GM20431 (cell line): ENCODE results near the gene PLXNA2.

Source experiments
- in situ Hi-C: fragments of 300-500 bp; cut with MseI, MboI; formaldehyde crosslinking; loops from one replicate; pipeline ENCODE4 v1.15.0; 2020; ENCODE audit warnings: low sequenced_read_pairs; ENCODE audit not compliant: unreplicated experiment

The PLXNA2 gene

GRCh38 chr1:208185801-208186231 is 58.4 kb downstream of the PLXNA2 start:
- in situ Hi-C loops, result no loop called here

DNA sequence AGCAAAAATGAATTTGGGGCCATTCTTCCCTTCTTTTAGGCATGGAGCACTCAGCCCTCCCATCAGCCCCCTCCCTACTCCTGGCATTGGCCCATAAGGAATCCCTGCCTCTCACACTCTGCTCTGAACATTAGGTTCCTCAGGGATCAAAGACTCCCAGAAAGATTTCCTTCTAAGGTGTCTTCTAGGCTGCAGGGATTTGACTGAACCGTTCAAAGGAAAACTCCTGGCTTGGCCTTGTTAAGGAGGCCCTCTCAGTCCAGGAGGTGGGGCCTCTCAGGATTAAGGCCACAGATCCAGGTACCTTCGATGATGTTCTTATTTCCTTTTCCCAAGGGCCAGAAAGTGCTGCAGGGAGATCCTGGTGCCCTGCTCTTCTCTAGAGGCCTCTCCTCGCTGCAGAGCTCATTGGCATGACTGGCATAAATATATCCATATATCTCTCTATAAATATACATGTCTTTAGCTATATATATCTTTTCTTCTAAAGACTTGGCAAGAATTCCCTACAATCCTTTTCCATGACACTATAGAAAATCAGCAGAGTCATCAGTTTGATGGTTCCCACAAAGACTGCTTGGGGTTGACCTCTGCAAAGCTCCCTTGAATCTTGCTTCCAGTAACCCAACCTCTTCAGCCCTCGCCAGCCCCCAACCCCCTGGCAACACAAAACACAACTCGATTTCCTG is 59.1 kb downstream of the PLXNA2 start:
- in situ Hi-C loops, result no loop called here

DNA sequence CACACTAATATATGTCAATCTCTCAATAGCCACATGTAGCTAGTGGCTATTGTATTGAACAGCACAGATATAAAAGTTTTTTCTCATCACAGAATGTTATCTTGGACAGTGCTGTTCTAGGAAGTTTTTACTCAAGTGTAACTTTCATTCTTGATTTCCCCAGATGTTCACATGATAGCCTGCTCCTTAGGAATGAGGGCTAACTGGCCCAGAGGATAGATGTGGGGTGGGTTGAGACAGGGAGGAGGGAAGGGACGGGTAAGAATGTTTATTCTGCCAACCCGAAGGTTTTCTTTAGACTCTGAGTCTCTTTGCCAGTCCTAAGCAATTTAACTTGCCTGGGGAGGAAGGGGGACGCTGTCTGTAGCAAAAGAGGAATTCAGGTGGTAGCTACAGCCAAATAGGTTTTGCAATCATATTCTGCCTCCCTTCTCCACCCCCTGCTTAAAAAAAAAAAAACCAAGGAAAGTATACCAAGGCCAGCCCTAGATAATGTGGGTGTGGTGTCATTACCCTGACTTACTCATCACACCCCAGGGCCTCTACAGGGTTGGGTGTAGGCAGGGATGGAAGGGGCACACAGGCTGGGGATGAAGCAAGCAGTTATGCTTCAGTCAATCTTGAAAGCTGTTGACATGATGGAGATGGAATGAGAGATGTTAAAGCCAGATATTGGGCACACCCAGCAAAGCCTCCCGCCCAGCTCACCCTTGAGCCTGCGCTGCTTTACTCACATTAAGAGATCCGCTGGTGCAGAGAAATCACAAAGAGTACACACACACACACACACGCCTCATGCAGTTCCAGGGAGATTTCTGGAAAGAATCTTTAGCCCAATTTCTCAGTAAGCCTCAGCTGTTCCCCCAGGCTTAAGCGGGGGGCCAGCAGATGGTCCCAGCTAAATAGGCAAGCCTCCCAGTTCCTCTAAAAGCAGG is 59.9 kb downstream of the PLXNA2 start:
- in situ Hi-C loops, result no loop called here

GRCh38 chr1:208182880-208183645 is 61.1 kb downstream of the PLXNA2 start:
- in situ Hi-C loops, result no loop called here

DNA sequence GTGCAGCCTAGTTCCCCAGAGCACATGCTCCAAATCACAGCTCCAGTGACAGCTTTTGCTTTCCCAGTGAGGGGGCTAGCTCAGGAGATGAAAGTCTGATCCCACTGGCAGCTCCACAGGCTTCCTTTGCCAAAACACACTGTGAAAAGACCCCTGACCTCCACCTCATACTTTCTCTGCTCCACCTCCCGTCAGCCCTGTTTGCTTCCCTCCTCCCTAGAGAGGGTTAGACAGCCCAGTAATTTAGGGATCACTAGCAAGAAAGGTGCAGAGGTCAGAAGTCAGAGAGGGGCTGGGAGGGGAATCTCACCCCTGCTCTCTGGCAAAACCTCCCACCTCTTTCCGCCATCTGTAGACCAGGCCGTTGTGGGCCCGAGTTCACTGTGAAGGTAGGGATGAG is 62.8 kb downstream of the PLXNA2 start:
- in situ Hi-C loops, result no loop called here

- in situ Hi-C loops, result no loop called here
These were observed 63.8 kb downstream of the PLXNA2 start for GRCh38 chr1:208180421-208180820.

GRCh38 chr1:208179961-208180409 is 64.2 kb downstream of the PLXNA2 start:
- in situ Hi-C loops, result no loop called here

GRCh38 chr1:208179263-208179816 is 64.8 kb downstream of the PLXNA2 start:
- in situ Hi-C loops, result no loop called here

DNA sequence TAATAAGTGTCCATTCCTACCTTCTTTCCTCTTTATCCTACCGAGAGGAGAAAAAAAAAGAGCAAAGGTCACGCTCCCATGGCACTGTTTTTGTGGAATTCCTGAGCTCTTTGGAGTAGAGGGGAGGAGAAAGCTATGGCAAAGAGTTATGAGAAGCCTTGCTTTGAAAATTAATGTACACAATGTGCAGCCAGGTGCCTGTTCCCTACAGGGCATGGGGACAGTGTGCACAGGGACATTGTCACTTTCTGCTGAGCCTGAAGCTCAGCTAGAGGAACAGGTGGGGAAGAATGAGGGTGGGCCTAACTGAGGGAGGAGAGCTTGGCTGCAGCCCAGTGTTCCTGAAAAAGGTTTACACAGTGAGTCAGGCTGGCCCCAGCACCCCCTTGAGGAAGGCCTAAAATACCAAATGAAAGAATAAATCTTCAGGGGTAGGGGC is 66.1 kb downstream of the PLXNA2 start:
- in situ Hi-C loops, result no loop called here

- in situ Hi-C loops, result no loop called here
These were observed 66.5 kb downstream of the PLXNA2 start for GRCh38 chr1:208177656-208178055.

GRCh38 chr1:208176649-208177048 is 67.5 kb downstream of the PLXNA2 start:
- in situ Hi-C loops, result no loop called here

GRCh38 chr1:208175508-208175895 is 68.7 kb downstream of the PLXNA2 start:
- in situ Hi-C loops, result no loop called here

GRCh38 chr1:208174731-208175507 is 69.3 kb downstream of the PLXNA2 start:
- in situ Hi-C loops, result no loop called here

GRCh38 chr1:208174200-208174599 is 70.0 kb downstream of the PLXNA2 start:
- in situ Hi-C loops, result no loop called here

- in situ Hi-C loops, result no loop called here
These were observed 70.4 kb downstream of the PLXNA2 start for GRCh38 chr1:208173749-208174148.

DNA sequence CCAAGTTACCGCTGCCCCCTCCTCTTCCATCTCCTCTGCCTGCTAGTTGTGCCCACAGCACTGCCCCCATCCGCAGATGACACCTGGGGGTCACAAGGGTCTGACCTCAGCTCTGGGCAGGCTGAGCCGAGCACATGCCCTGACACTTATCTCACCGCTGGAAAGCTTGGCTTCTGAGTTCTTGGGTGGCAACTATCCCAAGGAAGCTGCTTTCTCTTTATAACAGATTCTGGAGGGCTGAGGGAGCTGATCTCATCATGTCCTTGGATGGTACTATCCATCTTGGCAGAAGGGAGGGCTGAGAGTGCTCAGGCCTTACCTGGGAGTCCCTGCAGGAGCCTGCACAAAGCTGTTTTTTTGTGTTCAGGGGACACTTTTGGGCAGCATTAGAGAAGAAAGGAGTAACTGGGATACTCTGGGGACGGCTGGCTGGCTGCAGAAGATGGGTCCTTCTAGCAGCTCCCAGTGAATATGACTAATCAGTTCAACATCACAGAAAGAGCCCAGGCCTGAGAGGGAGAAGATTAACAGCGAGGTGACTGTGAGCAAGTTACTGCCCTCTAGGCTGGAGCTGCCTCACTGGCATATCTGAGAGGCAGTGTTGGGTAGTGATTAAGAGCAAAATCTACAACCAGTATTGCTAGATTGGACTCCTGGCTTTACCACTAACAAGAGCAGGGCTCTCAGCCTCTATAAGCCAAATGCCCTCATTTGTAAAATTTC is 71.6 kb downstream of the PLXNA2 start:
- in situ Hi-C loops, result no loop called here

DNA sequence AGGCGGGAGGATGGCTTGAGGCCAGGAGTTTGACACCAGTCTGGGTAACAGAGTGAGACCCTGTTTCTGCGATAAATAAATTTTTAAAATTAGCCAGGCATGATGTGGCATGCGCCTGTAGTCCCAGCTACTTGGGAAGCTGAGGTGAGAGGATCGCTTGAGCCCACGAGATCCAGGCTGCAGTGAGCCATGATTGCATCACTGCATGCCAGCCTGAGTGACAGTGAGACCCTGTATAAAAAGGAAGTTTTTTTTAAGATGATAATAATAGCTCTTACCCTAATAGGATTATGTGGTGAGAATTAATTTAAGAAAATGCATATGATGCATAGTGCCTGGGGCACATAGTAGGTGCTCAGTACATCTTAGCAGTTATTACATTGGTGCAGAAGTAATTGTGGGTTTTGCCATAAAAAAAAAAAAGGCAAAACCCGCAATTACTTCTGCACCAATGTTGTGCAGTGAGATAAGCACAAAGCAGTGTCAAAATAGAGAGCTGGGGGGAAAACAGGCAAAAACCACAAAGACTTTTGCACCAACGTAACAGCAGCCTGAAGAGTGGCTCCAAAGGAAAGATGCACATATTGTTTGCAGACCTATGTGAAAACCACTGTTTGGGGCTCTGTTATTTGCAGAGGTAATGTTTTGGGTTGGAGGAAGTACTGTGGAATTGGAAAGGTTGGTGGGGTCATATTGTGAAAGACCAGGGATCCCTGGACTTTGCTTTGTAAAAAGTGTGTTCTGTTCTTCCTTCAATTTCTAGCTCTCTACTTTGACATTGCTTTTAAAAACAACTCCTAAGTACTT is 72.4 kb downstream of the PLXNA2 start:
- in situ Hi-C loops, result no loop called here

GRCh38 chr1:208170252-208170651 is 73.9 kb downstream of the PLXNA2 start:
- in situ Hi-C loops, result no loop called here
